GM19328 (cell line): ENCODE measurements around the gene MRM1.

Experiments
- ATAC-seq: cut with Tn5 transposase; IDR thresholded peaks from one replicate; pipeline ENCODE4 v1.9.1; 2021; ENCODE audit warnings: mild to moderate bottlenecking, moderate library complexity; ENCODE audit not compliant: unreplicated experiment

Gene MRM1

GRCh38 chr17:36629252-36629847 lies 28.0 kb downstream of the MRM1 start:
- ATAC-seq = no peak

- no peak for ATAC-seq
Observed at GRCh38 chr17:36629970-36630502, 28.7 kb downstream of the MRM1 start.

GRCh38 chr17:36631022-36631421 lies 29.6 kb downstream of the MRM1 start:
- no peak for ATAC-seq

GRCh38 chr17:36632916-36633771 lies 31.8 kb downstream of the MRM1 start:
- ATAC-seq = no peak

GRCh38 chr17:36640346-36640745 lies 39.0 kb downstream of the MRM1 start:
- ATAC-seq = no peak

- ATAC-seq = no peak
Observed at GRCh38 chr17:36640836-36641235, 39.5 kb downstream of the MRM1 start.

GRCh38 chr17:36641331-36641876 lies 40.0 kb downstream of the MRM1 start:
- no peak for ATAC-seq

- no peak for ATAC-seq
Observed at GRCh38 chr17:36641877-36642845, 40.8 kb downstream of the MRM1 start.

GRCh38 chr17:36643086-36643685 lies 41.8 kb downstream of the MRM1 start:
- ATAC-seq = no peak

GRCh38 chr17:36645422-36645821 lies 44.0 kb downstream of the MRM1 start:
- ATAC-seq = no peak

- no peak for ATAC-seq
Observed at GRCh38 chr17:36647636-36648035, 46.3 kb downstream of the MRM1 start.

GRCh38 chr17:36650096-36650775 lies 48.9 kb downstream of the MRM1 start:
- ATAC-seq = no peak

GRCh38 chr17:36653374-36653773 lies 52.0 kb downstream of the MRM1 start:
- ATAC-seq = no peak

- no peak for ATAC-seq
Observed at GRCh38 chr17:36653856-36654255, 52.5 kb downstream of the MRM1 start.

GRCh38 chr17:36655726-36656125 lies 54.3 kb downstream of the MRM1 start:
- ATAC-seq = no peak

- no peak for ATAC-seq
Observed at GRCh38 chr17:36657390-36657762, 56.0 kb downstream of the MRM1 start.

- ATAC-seq = no peak
Observed at GRCh38 chr17:36657763-36658490, 56.5 kb downstream of the MRM1 start.
